ENCODE measurements around the gene SMURF2. TPM values are rescaled to one million over a fixed set of nuclear protein-coding genes. Genes with fewer than 3 reads are reported as not detected.

The SMURF2 gene
- total RNA-seq, 1 donor from 2014 or later: 11.5 TPM

- H3K27me3 ChIP-seq (ENCODE audit: low read depth): no peaks in the 10 kb centered on the region
- H3K36me3 ChIP-seq: peaks cover 76% of the 10 kb centered on the region
- H3K9me3 ChIP-seq (replicated peaks): no peaks in the 10 kb centered on the region
- no peak overlapping the region for H3K27ac ChIP-seq (replicated peaks)
- TF ChIP-seq, protein P1, sequence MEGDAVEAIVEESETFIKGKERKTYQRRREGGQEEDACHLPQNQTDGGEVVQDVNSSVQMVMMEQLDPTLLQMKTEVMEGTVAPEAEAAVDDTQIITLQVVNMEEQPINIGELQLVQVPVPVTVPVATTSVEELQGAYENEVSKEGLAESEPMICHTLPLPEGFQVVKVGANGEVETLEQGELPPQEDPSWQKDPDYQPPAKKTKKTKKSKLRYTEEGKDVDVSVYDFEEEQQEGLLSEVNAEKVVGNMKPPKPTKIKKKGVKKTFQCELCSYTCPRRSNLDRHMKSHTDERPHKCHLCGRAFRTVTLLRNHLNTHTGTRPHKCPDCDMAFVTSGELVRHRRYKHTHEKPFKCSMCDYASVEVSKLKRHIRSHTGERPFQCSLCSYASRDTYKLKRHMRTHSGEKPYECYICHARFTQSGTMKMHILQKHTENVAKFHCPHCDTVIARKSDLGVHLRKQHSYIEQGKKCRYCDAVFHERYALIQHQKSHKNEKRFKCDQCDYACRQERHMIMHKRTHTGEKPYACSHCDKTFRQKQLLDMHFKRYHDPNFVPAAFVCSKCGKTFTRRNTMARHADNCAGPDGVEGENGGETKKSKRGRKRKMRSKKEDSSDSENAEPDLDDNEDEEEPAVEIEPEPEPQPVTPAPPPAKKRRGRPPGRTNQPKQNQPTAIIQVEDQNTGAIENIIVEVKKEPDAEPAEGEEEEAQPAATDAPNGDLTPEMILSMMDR (IDR thresholded peaks at IDR 0.05; ENCODE audit: borderline replicate concordance): no peak
- H3K4me1 ChIP-seq: no peaks in the 10 kb centered on the region
- no peak for DNase-seq
- intact Hi-C loops (cut with micrococcal nuclease): no loop called here
- H3K4me3 ChIP-seq: no peak overlapping the region
These were observed 121.9 kb downstream of the SMURF2 start for GRCh38 chr17:64540118-64540776.

GRCh38 chr17:64538508-64539130, 123.5 kb downstream of the SMURF2 start:
- H3K4me3 ChIP-seq: no peak overlapping the region
- intact Hi-C loops (cut with micrococcal nuclease): no loop called here
- H3K4me1 ChIP-seq: no peaks in the 10 kb centered on the region
- no peaks in the 10 kb centered on the region for H3K9me3 ChIP-seq (replicated peaks)
- no peaks in the 10 kb centered on the region for H3K27me3 ChIP-seq (ENCODE audit: low read depth)
- TF ChIP-seq, protein P1 (IDR thresholded peaks at IDR 0.05; ENCODE audit: borderline replicate concordance): no peak
- no peak overlapping the region for H3K27ac ChIP-seq (replicated peaks)
- DNase-seq: no peak
- H3K36me3 ChIP-seq: peaks cover 85% of the 10 kb centered on the region

- Histone ChIP-seq H3K27me3 (ENCODE audit: low read depth) (no peaks in the 10 kb centered on the region), H3K27ac (replicated peaks) (no peak overlapping the region), H3K4me1 (no peaks in the 10 kb centered on the region), H3K4me3 (no peak overlapping the region), H3K36me3 (peaks cover 90% of the 10 kb centered on the region), H3K9me3 (replicated peaks) (no peaks in the 10 kb centered on the region)
- intact Hi-C loops (cut with micrococcal nuclease): no loop called here
- no peak for DNase-seq
- TF ChIP-seq, protein P1 (IDR thresholded peaks at IDR 0.05; ENCODE audit: borderline replicate concordance): no peak
These were observed 124.6 kb downstream of the SMURF2 start for GRCh38 chr17:64537488-64537887.

- no peak overlapping the region for H3K27ac ChIP-seq (replicated peaks)
- intact Hi-C loops (cut with micrococcal nuclease): no loop called here
- TF ChIP-seq, protein P1 (IDR thresholded peaks at IDR 0.05; ENCODE audit: borderline replicate concordance): no peak
- no peak overlapping the region for H3K4me3 ChIP-seq
- H3K4me1 ChIP-seq: no peaks in the 10 kb centered on the region
- DNase-seq: no peak
- H3K9me3 ChIP-seq (replicated peaks): no peaks in the 10 kb centered on the region
- no peaks in the 10 kb centered on the region for H3K27me3 ChIP-seq (ENCODE audit: low read depth)
- H3K36me3 ChIP-seq: peaks cover 91% of the 10 kb centered on the region
These were observed 125.2 kb downstream of the SMURF2 start for GRCh38 chr17:64536913-64537312.

DNA sequence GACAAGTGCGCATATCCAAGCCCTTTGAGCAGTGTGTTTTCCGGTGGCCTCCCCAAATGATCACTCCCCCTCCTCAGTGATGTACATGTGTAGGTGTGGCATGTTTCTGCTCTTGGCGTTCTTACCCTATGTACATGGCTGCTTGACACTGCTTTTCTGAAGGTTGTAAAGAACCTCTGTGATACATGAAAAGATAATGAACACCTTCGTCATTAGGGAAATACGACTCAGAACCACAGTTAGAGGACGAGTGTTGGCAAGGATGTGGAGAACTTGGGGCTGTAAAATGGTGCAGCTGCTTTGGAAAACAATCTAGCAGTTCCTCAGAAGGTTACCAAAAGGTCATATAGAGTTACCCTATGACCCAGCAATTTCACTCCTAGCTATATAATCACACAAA, 126.8 kb downstream of the SMURF2 start:
- intact Hi-C loops (cut with micrococcal nuclease): no loop called here
- no peak for DNase-seq
- H3K36me3 ChIP-seq: peaks cover 98% of the 10 kb centered on the region
- no peak overlapping the region for H3K4me3 ChIP-seq
- TF ChIP-seq, protein P1 (IDR thresholded peaks at IDR 0.05; ENCODE audit: borderline replicate concordance): no peak
- H3K4me1 ChIP-seq: no peaks in the 10 kb centered on the region
- H3K9me3 ChIP-seq (replicated peaks): no peaks in the 10 kb centered on the region
- H3K27me3 ChIP-seq (ENCODE audit: low read depth): no peaks in the 10 kb centered on the region
- no peak overlapping the region for H3K27ac ChIP-seq (replicated peaks)

Measured in left ventricle myocardium inferior (tissue), 1 donor.